OCI-LY7 (cell line): ENCODE data around the gene COL23A1. TPM values are rescaled to one million over a fixed set of nuclear protein-coding genes. Genes with fewer than 3 reads are reported as not detected.

Experiments
- BruUV-seq: library from RNA; stranded (reverse); fragments of 400-500 nt; replicated peaks from 2 replicates; lab custom pipeline; 2021; lab: Mats Ljungman, UMichigan
- CTCF ChIA-PET: fragments of 300-600 bp; sonication (Branson Sonifier 250); formaldehyde crosslinking; loops from one replicate; lab custom pipeline; 2022; ENCODE audit warnings: antibody characterized with exemption; ENCODE audit not compliant: unreplicated experiment; lab: Charles Lee
- POLR2A ChIA-PET: fragments of 300-600 bp; sonication (Branson Sonifier 250); formaldehyde crosslinking; loops from one replicate; lab custom pipeline; 2022; ENCODE audit warnings: antibody characterized with exemption; lab: Charles Lee
- DNase-seq: peaks from one replicate; pipeline ENCODE4 v3.0.0-alpha.2; 2015; ENCODE audit warnings: low spot score
- H2AFZ ChIP-seq: fragments of 200-600 bp; sonication (generic), shearing (Covaris generic); 2 replicates; pipeline ENCODE4 v1.6.1; 2014; ENCODE audit warnings: mild to moderate bottlenecking, antibody characterized with exemption, low read length, moderate library complexity
- H3K27ac ChIP-seq: fragments of 200-600 bp; sonication (generic); 2 replicates; pipeline ENCODE4 v1.5.1; 2014; ENCODE audit warnings: mixed run types, low read depth, mild to moderate bottlenecking, moderate library complexity, low read length, inconsistent platforms; ENCODE audit not compliant: poor library complexity, severe bottlenecking
- H3K36me3 ChIP-seq: fragments of 200-600 bp; sonication (generic); 2 replicates; pipeline ENCODE4 v1.6.1; 2014; ENCODE audit warnings: mild to moderate bottlenecking, antibody characterized with exemption, low read length, moderate library complexity, mixed read lengths; ENCODE audit not compliant: insufficient read depth
- H3K4me1 ChIP-seq: fragments of 200-600 bp; sonication (generic); 2 replicates; pipeline ENCODE4 v1.5.1; 2014; ENCODE audit warnings: mild to moderate bottlenecking, low read length; ENCODE audit not compliant: insufficient read depth, poor library complexity, severe bottlenecking
- H3K4me2 ChIP-seq: fragments of 200-600 bp; sonication (generic); 2 replicates; pipeline ENCODE4 v1.6.1; 2014; ENCODE audit warnings: mild to moderate bottlenecking, low read length
- H3K4me3 ChIP-seq: fragments of 200-600 bp; sonication (generic); 2 replicates; pipeline ENCODE4 v1.5.1; 2014; ENCODE audit warnings: mild to moderate bottlenecking, low read depth, low read length; ENCODE audit not compliant: poor library complexity, severe bottlenecking
- H3K79me2 ChIP-seq: fragments of 200-600 bp; sonication (generic); 2 replicates; pipeline ENCODE4 v1.6.1; 2016; ENCODE audit warnings: low read depth, mild to moderate bottlenecking, low read length, moderate library complexity, mixed read lengths; ENCODE audit not compliant: insufficient read depth
- H3K9me2 ChIP-seq: fragments of 200-600 bp; sonication (generic); 2 replicates; pipeline ENCODE4 v1.6.1; 2016; ENCODE audit warnings: mild to moderate bottlenecking, low read length, mixed read lengths; ENCODE audit not compliant: insufficient read depth
- H3K9me3 ChIP-seq: fragments of 200-600 bp; sonication (generic); 2 replicates; pipeline ENCODE4 v1.6.1; 2014; ENCODE audit warnings: mild to moderate bottlenecking, mixed run types, low read length, mixed read lengths
- H4K20me1 ChIP-seq: fragments of 200-600 bp; sonication (generic); 2 replicates; pipeline ENCODE4 v1.6.1; 2014; ENCODE audit warnings: mild to moderate bottlenecking, antibody characterized with exemption, low read length, moderate library complexity, mixed read lengths; ENCODE audit not compliant: insufficient read depth
- EZH2phosphoT487 ChIP-seq: fragments of 200-600 bp; sonication (generic); IDR thresholded peaks from 2 replicates; pipeline ENCODE4 v1.6.1; 2018; ENCODE audit warnings: low read depth, borderline replicate concordance, mild to moderate bottlenecking, mixed run types, antibody characterized with exemption, low read length, moderate library complexity, mixed read lengths
- intact Hi-C: fragments of 100-400 bp; cut with micrococcal nuclease; formaldehyde crosslinking; loops from one replicate; pipeline ENCODE4 v1.10.0; 2022; ENCODE audit not compliant: unreplicated experiment
- total RNA-seq, 2 experiments: library from RNA; depleted of rRNA in 1 of 2; stranded (reverse); fragments of >200 nt in 1 of 2; shearing (Covaris generic) in 1 of 2; gene quantifications; 2 replicates each; pipeline ENCODE4 v1.2.3, GENCODE V29; 2014 to 2022
- TF ChIP-seq, protein P1 (sequence below): fragments of 200-600 bp; sonication (generic); conservative IDR thresholded peaks from 2 replicates; pipeline ENCODE4 v1.5.1; 2014; ENCODE audit warnings: mild to moderate bottlenecking, antibody characterized with exemption, low read length, moderate library complexity, mixed read lengths

Gene COL23A1
- total RNA-seq, 2 experiments from 2014 or later = 0.53 TPM; not detected in 1

DNA sequence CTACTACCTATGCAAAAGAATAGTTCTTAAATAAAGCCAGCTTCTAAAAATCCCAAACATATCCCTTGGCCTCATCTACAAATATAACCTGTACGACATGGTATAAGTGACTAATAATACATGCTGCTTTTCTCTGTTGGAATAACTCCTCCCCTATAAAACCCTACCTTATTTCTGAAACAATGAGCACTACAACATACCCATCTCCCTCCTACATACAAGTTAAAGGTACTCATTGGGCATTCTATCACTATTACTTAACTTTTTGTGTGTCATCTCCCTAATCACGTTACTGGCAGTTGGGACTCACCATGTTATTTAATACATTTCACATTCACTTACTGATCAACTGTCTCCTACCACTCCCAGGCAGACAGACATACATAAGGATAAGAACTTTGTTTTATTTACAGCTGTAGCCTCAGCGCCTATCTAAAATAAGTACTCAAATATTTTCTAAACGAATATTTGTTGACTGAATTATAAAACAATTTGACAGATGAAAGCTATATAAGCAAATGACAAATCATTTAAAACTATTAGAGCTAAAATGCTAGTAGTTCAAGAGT lies 32.6 kb upstream of the COL23A1 start:
- peaks cover 44% of the 10 kb centered on the region for H3K79me2 ChIP-seq
- no peak for TF ChIP-seq EZH2phosphoT487
- TF ChIP-seq, protein P1, sequence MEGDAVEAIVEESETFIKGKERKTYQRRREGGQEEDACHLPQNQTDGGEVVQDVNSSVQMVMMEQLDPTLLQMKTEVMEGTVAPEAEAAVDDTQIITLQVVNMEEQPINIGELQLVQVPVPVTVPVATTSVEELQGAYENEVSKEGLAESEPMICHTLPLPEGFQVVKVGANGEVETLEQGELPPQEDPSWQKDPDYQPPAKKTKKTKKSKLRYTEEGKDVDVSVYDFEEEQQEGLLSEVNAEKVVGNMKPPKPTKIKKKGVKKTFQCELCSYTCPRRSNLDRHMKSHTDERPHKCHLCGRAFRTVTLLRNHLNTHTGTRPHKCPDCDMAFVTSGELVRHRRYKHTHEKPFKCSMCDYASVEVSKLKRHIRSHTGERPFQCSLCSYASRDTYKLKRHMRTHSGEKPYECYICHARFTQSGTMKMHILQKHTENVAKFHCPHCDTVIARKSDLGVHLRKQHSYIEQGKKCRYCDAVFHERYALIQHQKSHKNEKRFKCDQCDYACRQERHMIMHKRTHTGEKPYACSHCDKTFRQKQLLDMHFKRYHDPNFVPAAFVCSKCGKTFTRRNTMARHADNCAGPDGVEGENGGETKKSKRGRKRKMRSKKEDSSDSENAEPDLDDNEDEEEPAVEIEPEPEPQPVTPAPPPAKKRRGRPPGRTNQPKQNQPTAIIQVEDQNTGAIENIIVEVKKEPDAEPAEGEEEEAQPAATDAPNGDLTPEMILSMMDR = no peak
- no TSS peak for BruUV-seq
- H3K27ac ChIP-seq = no peak overlapping the region
- H2AFZ ChIP-seq = no peak overlapping the region
- intact Hi-C loops = loop anchor here (10.0 kb wide), 1 partner anchor 388 kb away; the partner anchor contains the start of gene PHYKPL
- no peak overlapping the region for H3K4me3 ChIP-seq
- ChIA-PET POLR2A (interaction anchor here (0.7 to 5.9 kb wide), 5 partner anchors 7 to 1193 kb away, joined by 3 to 31 read pairs (median 6); no protein-coding TSS in a partner anchor), CTCF (no interaction called here)
- peaks cover 20% of the 10 kb centered on the region for H3K4me1 ChIP-seq
- H3K9me3 ChIP-seq = peaks cover 4% of the 10 kb centered on the region; the same call in 1 of the 2 replicates
- peaks cover 53% of the 10 kb centered on the region for H3K36me3 ChIP-seq
- no peaks in the 10 kb centered on the region for H3K9me2 ChIP-seq
- no peak for DNase-seq
- H4K20me1 ChIP-seq = 0 out of 2 replicates have a peak, but pooled peaks cover 12% of the 10 kb centered on the region
- no peak overlapping the region for H3K4me2 ChIP-seq

DNA sequence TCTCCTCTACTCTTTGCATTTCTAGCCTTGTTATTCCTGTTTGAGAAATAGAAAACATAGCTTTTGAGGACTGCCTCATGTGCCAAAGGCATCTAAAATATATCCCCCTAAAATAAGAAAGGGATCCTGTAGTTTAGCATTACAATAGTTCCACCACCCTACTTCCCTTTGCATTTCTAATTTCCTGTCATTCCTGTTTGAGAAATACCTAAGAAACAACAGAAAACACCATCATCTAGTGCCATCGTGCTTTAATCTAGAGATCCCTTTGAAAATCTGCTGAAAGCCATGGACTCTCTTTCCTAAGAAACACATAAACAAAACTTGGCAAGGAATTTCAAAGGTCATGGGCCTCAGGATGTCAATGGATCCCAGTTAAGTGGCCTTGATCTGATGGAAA lies 29.2 kb upstream of the COL23A1 start:
- peaks cover 86% of the 10 kb centered on the region for H3K36me3 ChIP-seq
- no peak for TF ChIP-seq EZH2phosphoT487
- TF ChIP-seq, protein P1 = no peak
- H3K79me2 ChIP-seq = peaks cover 32% of the 10 kb centered on the region
- H2AFZ ChIP-seq = no peak overlapping the region
- intact Hi-C loops = no loop called here
- DNase-seq = no peak
- no peak overlapping the region for H3K4me2 ChIP-seq
- H3K27ac ChIP-seq = no peak overlapping the region
- ChIA-PET POLR2A (no interaction called here), CTCF (no interaction called here)
- H3K4me1 ChIP-seq = peaks cover 10% of the 10 kb centered on the region
- no peaks in the 10 kb centered on the region for H3K9me3 ChIP-seq
- H4K20me1 ChIP-seq = 0 out of 2 replicates have a peak, but pooled peaks cover 3% of the 10 kb centered on the region
- no TSS peak for BruUV-seq
- H3K9me2 ChIP-seq = no peaks in the 10 kb centered on the region
- H3K4me3 ChIP-seq = no peak overlapping the region

DNA sequence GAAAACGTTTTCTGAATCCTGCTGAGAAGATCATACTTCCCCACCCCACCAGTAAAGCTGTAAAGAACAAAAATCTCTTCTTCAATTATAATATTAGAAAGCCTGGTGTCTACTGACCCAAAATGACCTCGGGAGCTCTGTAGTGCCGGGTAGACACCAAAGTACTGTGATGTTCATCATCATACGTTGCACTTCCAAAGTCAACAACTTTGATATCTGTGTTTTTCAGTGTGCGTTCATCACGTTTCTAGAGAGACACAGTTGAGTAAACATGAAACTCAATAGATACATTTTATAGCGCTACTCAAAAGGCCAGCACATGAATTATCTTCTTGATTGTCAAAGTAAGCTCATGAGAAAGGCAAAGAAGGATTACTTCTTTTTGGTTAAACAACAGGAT lies 22.1 kb upstream of the COL23A1 start:
- no peaks in the 10 kb centered on the region for H3K9me3 ChIP-seq
- CTCF ChIA-PET = no interaction called here
- peaks cover 97% of the 10 kb centered on the region for H3K36me3 ChIP-seq
- H3K4me1 ChIP-seq = no peaks in the 10 kb centered on the region
- intact Hi-C loops = no loop called here
- no peak overlapping the region for H2AFZ ChIP-seq
- no peak overlapping the region for H3K27ac ChIP-seq
- peaks cover 8% of the 10 kb centered on the region; the same call in 1 of the 2 replicates for H3K79me2 ChIP-seq
- no peak for TF ChIP-seq EZH2phosphoT487
- TF ChIP-seq, protein P1 = no peak
- no peak overlapping the region for H3K4me2 ChIP-seq
- POLR2A ChIA-PET = interaction anchor here (0.7 to 4.2 kb wide), 2 partner anchors 11 to 1675 kb away, joined by 4 to 31 read pairs; no protein-coding TSS in a partner anchor
- H3K4me3 ChIP-seq = no peak overlapping the region
- DNase-seq = no peak
- H4K20me1 ChIP-seq = no peaks in the 10 kb centered on the region
- H3K9me2 ChIP-seq = no peaks in the 10 kb centered on the region
- BruUV-seq = no TSS peak
